Fibroblast of lung (primary cell): Measurements from ENCODE around the gene SNAP91. TPM values are rescaled to one million over a fixed set of nuclear protein-coding genes. Genes with fewer than 3 reads are reported as not detected.

ENCODE experiments used
- DNase-seq, 2 donors: peaks; one replicate each; pipeline versions ENCODE4 v3.0.0 to v3.0.0-alpha.2; 2010; ENCODE audit warnings: low read depth in 2 of 2
- H2AFZ ChIP-seq: 2 replicates; pipeline ENCODE4 v1.5.1; 2012; ENCODE audit warnings: low read length, control low read depth, inconsistent platforms
- H3K27ac ChIP-seq: 2 replicates; pipeline ENCODE4 v1.5.1; 2011; ENCODE audit warnings: low read length, control low read depth; ENCODE audit not compliant: insufficient read depth
- H3K27me3 ChIP-seq: 2 replicates; pipeline ENCODE4 v1.5.1; 2011; ENCODE audit warnings: mild to moderate bottlenecking, low read length; ENCODE audit not compliant: control insufficient read depth, insufficient read depth
- H3K36me3 ChIP-seq: 2 replicates; pipeline ENCODE4 v1.5.1; 2011; ENCODE audit warnings: low read length; ENCODE audit not compliant: control insufficient read depth, insufficient read depth
- H3K4me1 ChIP-seq: 2 replicates; pipeline ENCODE4 v1.5.1; 2011; ENCODE audit warnings: low read length; ENCODE audit not compliant: control insufficient read depth, insufficient read depth; ENCODE audit errors: extremely low read depth
- H3K4me2 ChIP-seq: 2 replicates; pipeline ENCODE4 v1.5.1; 2011; ENCODE audit warnings: low read length, control low read depth; ENCODE audit not compliant: insufficient read depth; ENCODE audit errors: extremely low read depth
- H3K4me3 ChIP-seq, 4 experiments: fragments of 200-600 bp in 1 of 4; sonication (generic) in 1 of 4; replicated peaks in 1 of 4; 2 replicates each; pipeline ENCODE4 v1.5.1; 2011 to 2016; ENCODE audit warnings: low read length in 4 of 4, low read depth in 3 of 4, mild to moderate bottlenecking in 3 of 4, control low read depth in 2 of 4, inconsistent platforms in 1 of 4, mixed read lengths in 1 of 4; ENCODE audit not compliant: insufficient read depth in 1 of 4; ENCODE audit errors: control extremely low read depth in 1 of 4
- H3K79me2 ChIP-seq: 2 replicates; pipeline ENCODE4 v1.5.1; 2012; ENCODE audit warnings: mild to moderate bottlenecking, low read length, inconsistent platforms; ENCODE audit not compliant: control insufficient read depth, insufficient read depth
- H3K9ac ChIP-seq: 2 replicates; pipeline ENCODE4 v1.5.1; 2011; ENCODE audit warnings: mild to moderate bottlenecking, low read length, control low read depth; ENCODE audit not compliant: insufficient read depth
- H3K9me3 ChIP-seq: 2 replicates; pipeline ENCODE4 v1.5.1; 2012; ENCODE audit warnings: low read depth, low read length; ENCODE audit not compliant: control insufficient read depth, insufficient read depth
- H4K20me1 ChIP-seq: 2 replicates; pipeline ENCODE4 v1.5.1; 2011; ENCODE audit warnings: low read length; ENCODE audit not compliant: control insufficient read depth, insufficient read depth; ENCODE audit errors: extremely low read depth
- EZH2 ChIP-seq: IDR thresholded peaks from 2 replicates; pipeline ENCODE4 v1.5.1; 2012; ENCODE audit warnings: low read length, control low read depth, mild to moderate bottlenecking; ENCODE audit errors: missing control alignments
- polyA plus RNA-seq, 2 donors: library from polyadenylated mRNA; depleted of rRNA in 1 of 2; stranded (reverse) in 1 of 2; unstranded in 1 of 2; fragments of >200 nt; gene quantifications; 2 replicates each; pipeline ENCODE4 v1.2.1, GENCODE V29; 2011 to 2012; ENCODE audit warnings: missing spikeins in 1 of 2
- total RNA-seq: library from RNA; depleted of rRNA; stranded (reverse); fragments of >200 nt; gene quantifications from 2 replicates; pipeline ENCODE4 v1.2.1, GENCODE V29; 2014
- TF ChIP-seq, protein P1 (sequence below), 2 donors: IDR thresholded peaks in 1 of 2; conservative IDR thresholded peaks in 1 of 2; 1 replicate in 1 of 2; 2 replicates in 1 of 2; pipeline ENCODE4 v1.5.1; 2011 to 2012; ENCODE audit warnings: low read length in 2 of 2, control low read depth in 1 of 2, inconsistent platforms in 1 of 2, low read depth in 1 of 2, mild to moderate bottlenecking in 1 of 2

Gene SNAP91
- total and polyA plus RNA-seq, 2 donors (not counting 1 experiment from before 2014, with no cell fraction given): 0.02 to 0.17 TPM

- no peak overlapping the region for H3K4me3 ChIP-seq
- no peak for DNase-seq
- H3K27me3 ChIP-seq: peaks cover 7% of the 10 kb centered on the region
- no peaks in the 10 kb centered on the region for H3K36me3 ChIP-seq
- H4K20me1 ChIP-seq: no peaks in the 10 kb centered on the region
- no peak overlapping the region for H2AFZ ChIP-seq
- no peaks in the 10 kb centered on the region for H3K9me3 ChIP-seq
- no peak overlapping the region for H3K27ac ChIP-seq
- H3K79me2 ChIP-seq: no peaks in the 10 kb centered on the region
- TF ChIP-seq, protein P1, sequence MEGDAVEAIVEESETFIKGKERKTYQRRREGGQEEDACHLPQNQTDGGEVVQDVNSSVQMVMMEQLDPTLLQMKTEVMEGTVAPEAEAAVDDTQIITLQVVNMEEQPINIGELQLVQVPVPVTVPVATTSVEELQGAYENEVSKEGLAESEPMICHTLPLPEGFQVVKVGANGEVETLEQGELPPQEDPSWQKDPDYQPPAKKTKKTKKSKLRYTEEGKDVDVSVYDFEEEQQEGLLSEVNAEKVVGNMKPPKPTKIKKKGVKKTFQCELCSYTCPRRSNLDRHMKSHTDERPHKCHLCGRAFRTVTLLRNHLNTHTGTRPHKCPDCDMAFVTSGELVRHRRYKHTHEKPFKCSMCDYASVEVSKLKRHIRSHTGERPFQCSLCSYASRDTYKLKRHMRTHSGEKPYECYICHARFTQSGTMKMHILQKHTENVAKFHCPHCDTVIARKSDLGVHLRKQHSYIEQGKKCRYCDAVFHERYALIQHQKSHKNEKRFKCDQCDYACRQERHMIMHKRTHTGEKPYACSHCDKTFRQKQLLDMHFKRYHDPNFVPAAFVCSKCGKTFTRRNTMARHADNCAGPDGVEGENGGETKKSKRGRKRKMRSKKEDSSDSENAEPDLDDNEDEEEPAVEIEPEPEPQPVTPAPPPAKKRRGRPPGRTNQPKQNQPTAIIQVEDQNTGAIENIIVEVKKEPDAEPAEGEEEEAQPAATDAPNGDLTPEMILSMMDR (conservative IDR thresholded peaks at IDR 0.05 in 1 of 2, IDR thresholded peaks at IDR 0.05 in 1 of 2; ENCODE audit: low read depth in 1 of 2, low read length in 2 of 2): no peak
- TF ChIP-seq EZH2: no peak
- H3K9ac ChIP-seq: no peak overlapping the region
- no peak overlapping the region for H3K4me2 ChIP-seq
- no peaks in the 10 kb centered on the region for H3K4me1 ChIP-seq
These were observed 6.2 kb downstream of the SNAP91 start for GRCh38 chr6:83702749-83703148.

DNA sequence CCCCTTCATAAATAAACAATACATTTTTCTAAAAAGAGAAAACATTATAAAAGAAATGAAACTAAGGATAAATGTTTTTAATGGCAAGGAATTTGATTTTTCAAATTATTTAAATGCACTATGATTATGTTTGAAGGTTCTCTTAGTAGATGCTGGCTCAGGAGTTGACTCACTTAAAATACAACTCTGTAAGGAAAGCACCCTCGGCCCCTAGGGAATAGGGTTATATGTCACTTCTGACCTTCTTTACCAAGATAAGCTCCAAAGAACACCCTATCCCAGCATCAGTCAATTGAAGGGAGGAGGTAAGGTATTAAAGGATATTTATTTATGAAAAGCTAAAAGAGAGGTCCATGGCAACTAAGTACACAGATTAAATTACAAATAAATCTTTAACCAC, 6.8 kb downstream of the SNAP91 start:
- H3K79me2 ChIP-seq: no peaks in the 10 kb centered on the region
- no peaks in the 10 kb centered on the region for H3K36me3 ChIP-seq
- no peak overlapping the region for H3K9ac ChIP-seq
- H3K27me3 ChIP-seq: no peaks in the 10 kb centered on the region
- DNase-seq: no peak
- H3K4me1 ChIP-seq: no peaks in the 10 kb centered on the region
- H4K20me1 ChIP-seq: no peaks in the 10 kb centered on the region
- H3K4me2 ChIP-seq: no peak overlapping the region
- TF ChIP-seq, protein P1 (conservative IDR thresholded peaks at IDR 0.05 in 1 of 2, IDR thresholded peaks at IDR 0.05 in 1 of 2; ENCODE audit: low read depth in 1 of 2, low read length in 2 of 2): no peak
- TF ChIP-seq EZH2: no peak
- H3K27ac ChIP-seq: no peak overlapping the region
- H3K9me3 ChIP-seq: no peaks in the 10 kb centered on the region
- no peak overlapping the region for H3K4me3 ChIP-seq
- no peak overlapping the region for H2AFZ ChIP-seq

DNA sequence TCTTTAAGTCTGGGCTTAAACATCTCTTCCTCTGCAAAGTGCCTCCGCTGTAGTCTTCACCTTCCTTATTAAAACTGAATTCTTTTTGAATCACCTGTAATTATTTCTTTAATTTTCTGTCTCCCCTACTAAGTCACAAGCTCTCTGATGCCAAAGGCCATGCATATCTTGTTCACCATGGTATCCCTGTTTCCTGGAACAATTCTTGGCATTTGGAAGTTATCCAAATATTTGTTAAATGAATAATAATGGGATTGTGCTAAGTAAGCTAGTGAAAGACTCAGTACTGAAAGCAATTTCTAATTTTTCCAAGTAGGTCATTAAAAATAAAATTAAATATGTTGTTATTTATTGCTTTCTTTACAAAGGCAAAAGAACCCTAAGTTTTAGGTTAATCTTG, 12.2 kb downstream of the SNAP91 start:
- Histone ChIP-seq H3K4me3 (no peak overlapping the region), H2AFZ (no peak overlapping the region), H3K27me3 (no peaks in the 10 kb centered on the region), H4K20me1 (no peaks in the 10 kb centered on the region), H3K4me2 (no peak overlapping the region), H3K9me3 (no peaks in the 10 kb centered on the region), H3K36me3 (no peaks in the 10 kb centered on the region), H3K9ac (no peak overlapping the region), H3K4me1 (no peaks in the 10 kb centered on the region), H3K79me2 (no peaks in the 10 kb centered on the region), H3K27ac (no peak overlapping the region)
- peak in 1 of 2 donors; percentile 9 for DNase-seq
- TF ChIP-seq, protein P1 (conservative IDR thresholded peaks at IDR 0.05 in 1 of 2, IDR thresholded peaks at IDR 0.05 in 1 of 2; ENCODE audit: low read depth in 1 of 2, low read length in 2 of 2): no peak
- no peak for TF ChIP-seq EZH2
